GM18505 (cell line): ENCODE data around the gene PAK1.

ENCODE experiments used
- ATAC-seq: cut with Tn5 transposase; IDR thresholded peaks from one replicate; pipeline ENCODE4 v1.9.1; 2021; ENCODE audit not compliant: unreplicated experiment
- POLR2A ChIP-seq: IDR thresholded peaks from 4 replicates; pipeline ENCODE4 v1.6.1; 2011; ENCODE audit warnings: borderline replicate concordance; ENCODE audit not compliant: insufficient read depth, insufficient read length; ENCODE audit errors: extremely low read depth

PAK1 gene

DNA sequence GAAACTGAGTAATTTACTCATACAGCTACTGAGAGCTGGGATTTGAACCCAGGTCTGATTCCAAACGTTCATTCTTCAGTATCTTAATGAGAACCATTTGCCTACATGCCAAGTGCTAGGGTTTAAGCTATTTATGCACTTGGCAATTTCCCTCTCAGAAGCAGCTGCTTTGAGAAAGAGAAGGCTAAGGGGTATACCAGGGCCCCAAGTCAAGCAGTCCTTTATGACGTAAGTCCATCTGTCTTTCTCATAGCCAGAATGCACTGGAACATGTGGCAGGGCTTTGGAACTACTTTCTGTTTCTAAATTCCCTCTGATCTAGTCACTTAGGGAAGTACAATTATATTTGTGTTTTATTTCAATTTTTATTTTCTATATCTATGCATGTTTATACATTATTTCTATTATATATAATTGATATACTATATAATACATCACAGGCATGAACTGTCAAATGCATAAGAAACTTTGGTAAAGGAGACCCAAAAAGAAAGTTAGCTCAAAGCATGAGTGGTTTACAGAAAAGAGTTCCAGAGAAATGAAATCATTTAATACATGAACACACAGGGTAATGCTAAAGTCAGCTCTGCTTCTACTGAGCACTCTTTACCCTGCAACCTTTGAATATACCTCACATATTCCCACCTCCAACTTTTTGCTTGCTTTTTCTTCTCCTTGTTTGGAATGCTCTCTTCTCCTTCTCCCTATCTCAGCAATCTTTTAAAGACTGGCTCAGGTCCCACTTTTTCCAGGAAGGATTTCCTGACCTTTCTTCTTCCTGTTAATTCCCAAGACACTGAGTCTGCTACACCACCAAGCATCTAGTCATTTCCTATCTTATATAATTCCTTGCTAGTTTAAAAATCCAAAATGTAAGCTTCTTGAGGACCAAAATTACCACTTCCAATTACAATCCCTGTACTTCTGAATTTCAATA lies 91.9 kb downstream of the PAK1 start:
- ATAC-seq = no peak
- no peak for TF ChIP-seq POLR2A

DNA sequence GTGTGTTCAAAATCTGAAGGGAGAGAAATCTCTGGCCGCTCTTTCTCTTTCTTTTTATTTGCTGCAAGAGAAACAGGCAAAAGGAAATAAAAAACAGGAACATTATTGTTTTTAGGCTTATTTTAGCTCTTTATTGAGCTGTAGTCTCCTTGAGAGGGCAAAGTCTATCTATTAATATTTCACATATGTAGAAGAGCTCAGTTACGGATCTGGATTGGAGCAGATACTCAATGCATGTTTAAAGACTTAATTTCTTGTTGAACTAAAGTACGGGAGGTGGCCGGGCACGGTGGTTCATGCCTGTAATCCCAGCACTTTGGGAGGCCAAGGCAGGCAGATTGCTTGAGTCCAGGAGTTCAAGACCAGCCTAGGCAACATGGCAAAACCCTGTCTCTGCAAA lies 94.0 kb downstream of the PAK1 start:
- TF ChIP-seq POLR2A = no peak
- ATAC-seq = no peak

GRCh38 chr11:77379253-77379652 lies 94.6 kb downstream of the PAK1 start:
- ATAC-seq = no peak
- TF ChIP-seq POLR2A = no peak

GRCh38 chr11:77377734-77378133 lies 96.2 kb downstream of the PAK1 start:
- no peak for TF ChIP-seq POLR2A
- no peak for ATAC-seq

GRCh38 chr11:77375107-77375506 lies 98.8 kb downstream of the PAK1 start:
- no peak for TF ChIP-seq POLR2A
- no peak for ATAC-seq

GRCh38 chr11:77374611-77375031 lies 99.3 kb downstream of the PAK1 start:
- no peak for TF ChIP-seq POLR2A
- ATAC-seq = no peak

- ATAC-seq = no peak
Observed at GRCh38 chr11:77374108-77374507, 99.8 kb downstream of the PAK1 start.

GRCh38 chr11:77372726-77373125 lies 101.2 kb downstream of the PAK1 start:
- no peak for ATAC-seq
- TF ChIP-seq POLR2A = no peak

More at GRCh38 chr11:77374108-77374507, 99.8 kb downstream of the PAK1 start:
- TF ChIP-seq POLR2A = no peak

- no peak for TF ChIP-seq POLR2A
- ATAC-seq = no peak
Observed at GRCh38 chr11:77371646-77372045, 102.2 kb downstream of the PAK1 start.

DNA sequence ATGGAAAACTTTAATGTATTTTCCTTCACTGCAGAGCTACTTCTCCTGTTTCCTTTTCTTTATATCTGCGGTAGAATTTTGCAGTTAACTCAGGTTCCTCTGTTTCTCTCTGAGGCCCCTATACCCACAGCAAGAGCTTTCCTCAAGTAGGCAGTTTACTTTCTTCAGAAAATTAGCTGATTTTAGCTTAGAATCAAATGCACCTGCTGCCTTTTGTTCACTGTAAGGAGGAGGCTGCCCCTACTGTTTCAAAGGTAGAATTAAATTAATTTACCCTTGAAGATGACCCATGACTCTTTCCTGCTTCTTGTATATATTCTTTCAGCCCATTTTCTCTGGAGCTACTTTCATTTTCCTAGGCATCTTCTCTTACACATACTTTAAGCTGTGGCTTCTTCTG lies 103.7 kb downstream of the PAK1 start:
- TF ChIP-seq POLR2A = no peak
- no peak for ATAC-seq

GRCh38 chr11:77361184-77361583 lies 112.7 kb downstream of the PAK1 start:
- ATAC-seq = no peak
- TF ChIP-seq POLR2A = no peak

GRCh38 chr11:77359481-77359880 lies 114.4 kb downstream of the PAK1 start:
- ATAC-seq = no peak
- no peak for TF ChIP-seq POLR2A

DNA sequence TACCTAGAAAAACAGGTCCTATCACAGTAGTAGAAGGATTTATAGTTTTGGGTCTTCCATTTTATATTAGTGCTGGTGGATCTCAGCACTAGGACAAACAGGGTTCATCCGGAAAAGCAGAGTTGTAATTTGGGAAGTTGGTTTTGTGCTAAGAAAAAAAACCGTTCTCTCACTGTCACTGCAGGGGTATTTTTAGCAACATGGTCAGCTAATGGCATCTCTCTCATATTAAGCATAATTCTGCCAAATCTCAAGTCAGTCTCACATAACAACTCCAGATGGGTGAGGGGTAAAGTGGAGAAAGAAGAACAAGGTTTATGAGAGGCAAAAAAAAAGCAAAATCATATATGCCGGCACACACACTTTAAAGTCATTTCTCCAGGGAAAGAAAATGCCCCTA lies 120.8 kb downstream of the PAK1 start:
- ATAC-seq = no peak
- TF ChIP-seq POLR2A = no peak

- no peak for ATAC-seq
- no peak for TF ChIP-seq POLR2A
Observed at GRCh38 chr11:77351281-77351886, 122.5 kb downstream of the PAK1 start.
